Esophagus squamous epithelium (tissue), 4 donors: ENCODE data around the gene MRPL55.

Source experiments
- CTCF ChIP-seq, 6 experiments: fragments of 450-650 bp in 4 of 6; fragments of 200-600 bp in 2 of 6; sonication (generic) in 2 of 6; IDR thresholded peaks; one replicate each; pipeline ENCODE4 v1.5.1; 2016 to 2019; ENCODE audit warnings: antibody characterized with exemption in 6 of 6, mild to moderate bottlenecking in 4 of 6, moderate library complexity in 4 of 6
- POLR2A ChIP-seq, 4 donors: fragments of 450-650 bp; IDR thresholded peaks; one replicate each; pipeline ENCODE4 v1.6.1; 2017; ENCODE audit warnings: antibody characterized with exemption in 4 of 4, mild to moderate bottlenecking in 4 of 4, moderate library complexity in 3 of 4

DNA sequence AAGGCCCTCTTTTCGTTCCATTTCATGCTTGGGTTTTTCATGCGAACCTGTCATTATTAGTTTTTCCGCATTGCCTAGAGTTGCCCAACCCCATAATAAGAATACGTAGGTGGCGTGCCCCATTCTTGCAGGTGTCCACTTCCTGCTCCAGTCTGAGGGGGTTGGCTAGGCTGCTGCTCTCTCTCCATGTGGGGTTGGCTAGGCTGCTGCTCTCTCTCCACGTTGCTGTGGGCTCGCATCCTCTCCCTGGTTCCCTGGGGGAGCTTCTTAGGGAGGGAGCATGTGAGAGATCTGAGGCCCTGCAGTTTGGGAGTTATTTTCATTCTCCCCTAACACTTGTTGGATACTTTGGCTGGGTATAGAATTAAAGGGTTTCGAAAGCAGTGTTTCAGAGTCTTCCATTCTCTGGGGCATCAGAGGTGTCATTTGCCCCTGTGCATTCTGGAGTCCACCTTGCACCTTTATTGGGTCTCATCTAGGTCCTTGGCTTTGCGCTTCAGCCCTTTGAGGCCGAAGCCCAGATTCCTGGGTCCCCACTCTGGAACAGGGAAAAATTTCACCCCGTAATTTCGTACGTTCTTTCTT lies 14.6 kb downstream of the MRPL55 start:
- TF ChIP-seq CTCF (IDR thresholded peaks at IDR 0.05) (no peak), POLR2A (IDR thresholded peaks at IDR 0.05) (no peak)
